PC-9 (cell line): ENCODE results near the gene TTBK2. TPM values are rescaled to one million over a fixed set of nuclear protein-coding genes. Genes with fewer than 3 reads are reported as not detected.

Experiments
- BruUV-seq: library from RNA; stranded (reverse); fragments of 400-500 nt; replicated peaks from 2 replicates; lab custom pipeline; 2021; lab: Mats Ljungman, UMichigan
- CTCF ChIA-PET: fragments of 300-600 bp; sonication (Branson Sonifier 250); formaldehyde crosslinking; loops from one replicate; lab custom pipeline; 2022; ENCODE audit warnings: antibody characterized with exemption; lab: Charles Lee
- POLR2A ChIA-PET: fragments of 300-600 bp; sonication (Branson Sonifier 250); formaldehyde crosslinking; loops from one replicate; lab custom pipeline; 2022; ENCODE audit warnings: antibody characterized with exemption; ENCODE audit not compliant: unreplicated experiment; lab: Charles Lee
- DNase-seq, 2 experiments: peaks; one replicate each; pipeline versions ENCODE4 v3.0.0 to v3.0.0-alpha.2; 2015 to 2022; ENCODE audit warnings: mixed read lengths in 1 of 2
- H2AFZ ChIP-seq: fragments of 200-600 bp; sonication (generic); 2 replicates; pipeline ENCODE4 v1.8.1; 2017; ENCODE audit warnings: antibody characterized with exemption
- H3F3A ChIP-seq: fragments of 200-600 bp; sonication (generic); 2 replicates; pipeline ENCODE4 v1.8.1; 2017; ENCODE audit warnings: antibody characterized with exemption, mild to moderate bottlenecking, low read depth; ENCODE audit not compliant: insufficient read depth
- H3K27ac ChIP-seq: fragments of 200-600 bp; sonication (generic); 2 replicates; pipeline ENCODE4 v1.6.1; 2016; ENCODE audit warnings: mixed run types
- H3K27me3 ChIP-seq: fragments of 200-600 bp; sonication (generic); 2 replicates; pipeline ENCODE4 v1.6.1; 2016; ENCODE audit warnings: low read depth, mixed run types; ENCODE audit not compliant: insufficient read depth
- H3K36me3 ChIP-seq: fragments of 200-600 bp; sonication (generic); 2 replicates; pipeline ENCODE4 v1.6.1; 2016; ENCODE audit warnings: low read depth, mixed run types
- H3K4me1 ChIP-seq: fragments of 200-600 bp; sonication (generic); replicated peaks from 2 replicates; pipeline ENCODE4 v1.6.1; 2016; ENCODE audit warnings: mixed run types; ENCODE audit not compliant: insufficient read depth
- H3K4me2 ChIP-seq: fragments of 200-600 bp; sonication (generic); 2 replicates; pipeline ENCODE4 v1.6.1; 2017; ENCODE audit warnings: mixed run types
- H3K4me3 ChIP-seq: fragments of 200-600 bp; sonication (generic); 2 replicates; pipeline ENCODE4 v1.6.1; 2016; ENCODE audit warnings: mixed run types
- H3K79me2 ChIP-seq: fragments of 200-600 bp; sonication (generic); 2 replicates; pipeline ENCODE4 v1.6.1; 2017; ENCODE audit warnings: low read depth, mixed run types
- H3K9me2 ChIP-seq: fragments of 200-600 bp; sonication (generic); 2 replicates; pipeline ENCODE4 v1.8.1; 2017; ENCODE audit warnings: mild to moderate bottlenecking; ENCODE audit not compliant: insufficient read depth
- H3K9me3 ChIP-seq: fragments of 200-600 bp; sonication (generic); 2 replicates; pipeline ENCODE4 v1.8.1; 2016; ENCODE audit warnings: low read depth; ENCODE audit not compliant: insufficient read depth
- H4K20me1 ChIP-seq: fragments of 200-600 bp; sonication (generic); 2 replicates; pipeline ENCODE4 v1.8.1; 2017; ENCODE audit not compliant: insufficient read depth
- CTCF ChIP-seq: fragments of 200-600 bp; sonication (generic); conservative IDR thresholded peaks from 2 replicates; pipeline ENCODE4 v1.6.1; 2017; ENCODE audit warnings: mixed run types, antibody characterized with exemption, mild to moderate bottlenecking, moderate library complexity
- EZH2 ChIP-seq: fragments of 200-600 bp; sonication (generic); IDR thresholded peaks from 2 replicates; pipeline ENCODE4 v1.8.0; 2017; ENCODE audit warnings: antibody characterized with exemption, low read depth
- intact Hi-C: fragments of 100-400 bp; cut with micrococcal nuclease; formaldehyde crosslinking; loops from one replicate; pipeline ENCODE4 v1.10.0; 2022; ENCODE audit not compliant: unreplicated experiment
- total RNA-seq: library from RNA; stranded (reverse); gene quantifications from 2 replicates; pipeline ENCODE4 v1.2.3, GENCODE V29; 2021

TTBK2 gene
- total RNA-seq, 1 experiment from 2014 or later = 22.6 TPM

GRCh38 chr15:42802168-42802567, 118.4 kb downstream of the TTBK2 start:
- Histone ChIP-seq H3K4me1 (no peaks in the 10 kb centered on the region), H3K4me2 (no peak overlapping the region), H3K9me2 (no peaks in the 10 kb centered on the region), H3K27ac (no peak overlapping the region), H3K4me3 (no peak overlapping the region), H3K79me2 (no peaks in the 10 kb centered on the region), H4K20me1 (no peaks in the 10 kb centered on the region), H3K36me3 (no peaks in the 10 kb centered on the region), H3K9me3 (no peaks in the 10 kb centered on the region), H3K27me3 (no peaks in the 10 kb centered on the region), H2AFZ (no peak overlapping the region), H3F3A (no peaks in the 10 kb centered on the region)
- TF ChIP-seq CTCF = no peak
- no peak for TF ChIP-seq EZH2
- intact Hi-C loops = no loop called here
- ChIA-PET POLR2A (no interaction called here), CTCF (no interaction called here)
- DNase-seq = no peak
- no TSS peak for BruUV-seq

GRCh38 chr15:42800731-42801474, 119.7 kb downstream of the TTBK2 start:
- TF ChIP-seq EZH2 = no peak
- TF ChIP-seq CTCF = peak; percentile 36; the same call in 1 of the 2 replicates
- no peak overlapping the region for H3K4me2 ChIP-seq
- no peaks in the 10 kb centered on the region for H3K4me1 ChIP-seq
- intact Hi-C loops = loop anchor here (1.0 kb wide), 1 partner anchor 125 kb away; no protein-coding TSS in a partner anchor
- H3K36me3 ChIP-seq = no peaks in the 10 kb centered on the region
- ChIA-PET CTCF (interaction anchor here (0.6 kb wide), 1 partner anchor 9 kb away, joined by 4 read pairs; no protein-coding TSS in a partner anchor), POLR2A (no interaction called here)
- H3K4me3 ChIP-seq = no peak overlapping the region
- no TSS peak for BruUV-seq
- no peak overlapping the region for H3K27ac ChIP-seq
- no peaks in the 10 kb centered on the region for H3F3A ChIP-seq
- H3K9me3 ChIP-seq = no peaks in the 10 kb centered on the region
- H3K79me2 ChIP-seq = no peaks in the 10 kb centered on the region
- H4K20me1 ChIP-seq = no peaks in the 10 kb centered on the region
- no peaks in the 10 kb centered on the region for H3K9me2 ChIP-seq
- H2AFZ ChIP-seq = no peak overlapping the region
- H3K27me3 ChIP-seq = no peaks in the 10 kb centered on the region
- DNase-seq = no peak

- ChIA-PET POLR2A (no interaction called here), CTCF (no interaction called here)
- no TSS peak for BruUV-seq
- H3K4me1 ChIP-seq = no peaks in the 10 kb centered on the region
- H3K4me3 ChIP-seq = no peak overlapping the region
- H3F3A ChIP-seq = no peaks in the 10 kb centered on the region
- H3K9me3 ChIP-seq = no peaks in the 10 kb centered on the region
- no peaks in the 10 kb centered on the region for H3K36me3 ChIP-seq
- no peak for DNase-seq
- no peaks in the 10 kb centered on the region for H4K20me1 ChIP-seq
- H3K79me2 ChIP-seq = no peaks in the 10 kb centered on the region
- no peaks in the 10 kb centered on the region for H3K9me2 ChIP-seq
- H3K4me2 ChIP-seq = no peak overlapping the region
- intact Hi-C loops = no loop called here
- H2AFZ ChIP-seq = no peak overlapping the region
- no peaks in the 10 kb centered on the region for H3K27me3 ChIP-seq
- no peak overlapping the region for H3K27ac ChIP-seq
- TF ChIP-seq EZH2 (no peak), CTCF (no peak)
Measured at GRCh38 chr15:42798802-42799201, 121.8 kb downstream of the TTBK2 start.
